Peyer's patch (tissue), 4 donors: ENCODE results near the gene B3GNT3. TPM values are rescaled to one million over a fixed set of nuclear protein-coding genes. Genes with fewer than 3 reads are reported as not detected.

Source experiments
- DNase-seq, 3 donors: peaks; one replicate each; pipeline ENCODE4 v3.0.0-alpha.2; 2017 to 2019
- H3K27ac ChIP-seq, 4 donors: fragments of 200-600 bp; sonication (generic); one replicate each; pipeline ENCODE4 v1.5.1; 2016 to 2019
- H3K27me3 ChIP-seq, 2 donors: fragments of 200-600 bp; sonication (generic); one replicate each; pipeline ENCODE4 v1.5.1; 2019
- H3K36me3 ChIP-seq, 3 donors: fragments of 200-600 bp; sonication (generic); one replicate each; pipeline ENCODE4 v1.5.1; 2016 to 2019
- H3K4me1 ChIP-seq, 4 donors: fragments of 200-600 bp; sonication (generic); one replicate each; pipeline ENCODE4 v1.5.1; 2016 to 2019
- H3K4me3 ChIP-seq, 4 donors: fragments of 200-600 bp; sonication (generic); 1 replicate in 3 of 4; 2 replicates in 1 of 4; pipeline ENCODE4 v1.5.1; 2016 to 2019; ENCODE audit warnings: mild to moderate bottlenecking in 1 of 4
- H3K9me3 ChIP-seq, 4 donors: fragments of 200-600 bp; sonication (generic); one replicate each; pipeline ENCODE4 v1.5.1; 2016 to 2019; ENCODE audit warnings: mild to moderate bottlenecking in 1 of 4
- CTCF ChIP-seq, 6 experiments: fragments of 450-650 bp in 4 of 6; fragments of 200-600 bp in 2 of 6; sonication (generic) in 1 of 6; IDR thresholded peaks; one replicate each; pipeline ENCODE4 v1.5.1; 2017 to 2019; ENCODE audit warnings: antibody characterized with exemption in 6 of 6, mild to moderate bottlenecking in 3 of 6, moderate library complexity in 1 of 6
- POLR2A ChIP-seq, 2 donors: fragments of 450-650 bp; IDR thresholded peaks; one replicate each; pipeline ENCODE4 v1.5.1; 2017; ENCODE audit warnings: antibody characterized with exemption in 2 of 2, mild to moderate bottlenecking in 2 of 2, moderate library complexity in 2 of 2
- total RNA-seq, 4 donors: library from RNA; depleted of rRNA; stranded (reverse); fragments of >200 nt; gene quantifications; one replicate each; pipeline ENCODE4 v1.1.0, GENCODE V29; 2016

B3GNT3 gene
- total RNA-seq, 4 donors from 2014 or later: 13.2 to 154 (median 127) TPM

- Histone ChIP-seq H3K36me3 (no peaks in the 10 kb centered on the region), H3K27me3 (no peaks in the 10 kb centered on the region), H3K9me3 (no peaks in the 10 kb centered on the region), H3K27ac (no peak overlapping the region), H3K4me3 (no peak overlapping the region), H3K4me1 (peaks cover 0 to 23% (median 2%) of the 10 kb centered on the region in 4 donors)
- TF ChIP-seq POLR2A (IDR thresholded peaks at IDR 0.05): no peak
- no peak for TF ChIP-seq CTCF (IDR thresholded peaks at IDR 0.05)
- no peak for DNase-seq
Measured at GRCh38 chr19:17787274-17787913, 7.5 kb upstream of the B3GNT3 start.

- no peak overlapping the region for H3K27ac ChIP-seq
- no peak for DNase-seq
- H3K27me3 ChIP-seq: no peaks in the 10 kb centered on the region
- H3K4me1 ChIP-seq: peaks cover 0 to 23% (median 2%) of the 10 kb centered on the region in 4 donors
- no peaks in the 10 kb centered on the region for H3K36me3 ChIP-seq
- no peaks in the 10 kb centered on the region for H3K9me3 ChIP-seq
- TF ChIP-seq POLR2A (IDR thresholded peaks at IDR 0.05) (no peak), CTCF (IDR thresholded peaks at IDR 0.05) (no peak)
- no peak overlapping the region for H3K4me3 ChIP-seq
Measured at GRCh38 chr19:17788632-17789031, 6.3 kb upstream of the B3GNT3 start.

GRCh38 chr19:17790059-17790780 lies 4.7 kb upstream of the B3GNT3 start:
- H3K27ac ChIP-seq: peak overlapping the region in 3 of 4 donors; percentile 30 to 71 (median 32)
- no peaks in the 10 kb centered on the region for H3K9me3 ChIP-seq
- H3K4me1 ChIP-seq: peaks cover 0 to 17% (median 2%) of the 10 kb centered on the region in 4 donors
- no peaks in the 10 kb centered on the region for H3K36me3 ChIP-seq
- H3K27me3 ChIP-seq: no peaks in the 10 kb centered on the region
- peak in 2 of 3 donors; percentile 66 to 75 for DNase-seq
- H3K4me3 ChIP-seq: no peak overlapping the region
- no peak for TF ChIP-seq CTCF (IDR thresholded peaks at IDR 0.05)
- no peak for TF ChIP-seq POLR2A (IDR thresholded peaks at IDR 0.05)

- Histone ChIP-seq H3K4me1 (peaks cover 0 to 26% (median 2%) of the 10 kb centered on the region in 4 donors), H3K27ac (peak overlapping the region in 3 of 4 donors; percentile 83 to 98 (median 95)), H3K36me3 (no peaks in the 10 kb centered on the region), H3K9me3 (no peaks in the 10 kb centered on the region), H3K4me3 (peak overlapping the region in 3 of 4 donors; percentile 40 to 78 (median 54)), H3K27me3 (no peaks in the 10 kb centered on the region)
- TF ChIP-seq POLR2A (IDR thresholded peaks at IDR 0.05): no peak
- no peak for TF ChIP-seq CTCF (IDR thresholded peaks at IDR 0.05)
- no peak for DNase-seq
Measured at GRCh38 chr19:17794412-17794730, 567 bp upstream of the B3GNT3 start.

GRCh38 chr19:17795495-17795856 lies 538 bp downstream of the B3GNT3 start:
- Histone ChIP-seq H3K4me3 (peak overlapping the region in 3 of 4 donors; percentile 40 to 78 (median 54)), H3K36me3 (peaks cover 0 to 3% (median 0%) of the 10 kb centered on the region in 3 donors), H3K27ac (peak overlapping the region in 3 of 4 donors; percentile 83 to 98 (median 95)), H3K27me3 (no peaks in the 10 kb centered on the region), H3K9me3 (no peaks in the 10 kb centered on the region), H3K4me1 (peaks cover 0 to 23% (median 2%) of the 10 kb centered on the region in 4 donors)
- TF ChIP-seq CTCF (IDR thresholded peaks at IDR 0.05): no peak
- TF ChIP-seq POLR2A (IDR thresholded peaks at IDR 0.05): no peak
- no peak for DNase-seq
